WTC11 (cell line): Measurements from ENCODE around the gene ARHGAP6. TPM values are rescaled to one million over a fixed set of nuclear protein-coding genes. Genes with fewer than 3 reads are reported as not detected.

ENCODE experiments used
- ATAC-seq: fragments of 200-7000 bp; cut with Tn5 transposase; 2 replicates; pipeline ENCODE4 v1.10.0; 2021; ENCODE audit warnings: mild to moderate bottlenecking, moderate library complexity
- CTCF ChIA-PET: fragments of 300-600 bp; sonication (Branson Sonifier 250); formaldehyde crosslinking; loops from one replicate; lab custom pipeline; 2021; ENCODE audit warnings: antibody characterized with exemption; lab: Charles Lee
- POLR2A ChIA-PET: fragments of 350-600 bp; sonication (Branson Sonifier 250); formaldehyde crosslinking; loops from one replicate; lab custom pipeline; 2021; ENCODE audit warnings: antibody characterized with exemption; lab: Charles Lee
- DNase-seq: peaks from one replicate; pipeline ENCODE4 v3.0.0; 2021; ENCODE audit warnings: low spot score
- H3K27ac Mint-ChIP-seq: 2 replicates; pipeline ENCODE4 v1.8.0; 2021; ENCODE audit warnings: mixed read lengths
- H3K27me3 Mint-ChIP-seq: 2 replicates; pipeline ENCODE4 v1.8.0; 2021; ENCODE audit warnings: low read depth, mild to moderate bottlenecking, moderate library complexity, mixed read lengths
- H3K36me3 Mint-ChIP-seq: 2 replicates; pipeline ENCODE4 v1.8.0; 2021; ENCODE audit warnings: mixed read lengths
- H3K4me1 Mint-ChIP-seq: 2 replicates; pipeline ENCODE4 v1.8.0; 2022; ENCODE audit warnings: mixed read lengths
- H3K4me3 Mint-ChIP-seq: 2 replicates; pipeline ENCODE4 v1.8.0; 2021; ENCODE audit warnings: mild to moderate bottlenecking, moderate library complexity, mixed read lengths
- H3K9me3 Mint-ChIP-seq: 2 replicates; pipeline ENCODE4 v1.8.0; 2021; ENCODE audit warnings: mixed read lengths
- ATF1 ChIP-seq: sonication (generic); formaldehyde crosslinking; IDR thresholded peaks from 2 replicates; pipeline ENCODE4 v1.8.1; 2023; ENCODE audit warnings: mild to moderate bottlenecking, moderate library complexity, missing genetic modification reagents
- ATF3 ChIP-seq: sonication (generic); formaldehyde crosslinking; conservative IDR thresholded peaks from 2 replicates; pipeline ENCODE4 v1.8.1; 2022; ENCODE audit warnings: mild to moderate bottlenecking, missing genetic modification reagents
- CBFB ChIP-seq: sonication (generic); formaldehyde crosslinking; IDR thresholded peaks from 2 replicates; pipeline ENCODE4 v1.8.1; 2022; ENCODE audit warnings: mild to moderate bottlenecking, low read depth, missing genetic modification reagents
- CREB1 ChIP-seq: sonication (generic); formaldehyde crosslinking; IDR thresholded peaks from 2 replicates; pipeline ENCODE4 v1.8.0; 2023; ENCODE audit warnings: mild to moderate bottlenecking, missing genetic modification reagents
- E2F5 ChIP-seq: sonication (generic); formaldehyde crosslinking; IDR thresholded peaks from 2 replicates; pipeline ENCODE4 v1.8.1; 2022; ENCODE audit warnings: mild to moderate bottlenecking, moderate library complexity, missing genetic modification reagents
- ESRRA ChIP-seq: sonication (generic); formaldehyde crosslinking; IDR thresholded peaks from 2 replicates; pipeline ENCODE4 v1.8.1; 2022; ENCODE audit warnings: mild to moderate bottlenecking, missing genetic modification reagents, borderline replicate concordance
- IRF2 ChIP-seq: sonication (generic); formaldehyde crosslinking; IDR thresholded peaks from 2 replicates; pipeline ENCODE4 v1.8.0; 2022; ENCODE audit warnings: low read depth, missing genetic modification reagents, borderline replicate concordance
- JAZF1 ChIP-seq: fragments of 250-450 bp; sonication (Bioruptor Pico); IDR thresholded peaks from 2 replicates; pipeline ENCODE4 v1.9.0; 2021; ENCODE audit warnings: moderate library complexity, mild to moderate bottlenecking, inconsistent platforms
- JUN ChIP-seq: sonication (generic); formaldehyde crosslinking; IDR thresholded peaks from 2 replicates; pipeline ENCODE4 v1.8.0; 2023; ENCODE audit warnings: mild to moderate bottlenecking, missing genetic modification reagents
- KAT7 ChIP-seq: sonication (generic); formaldehyde crosslinking; IDR thresholded peaks from 2 replicates; pipeline ENCODE4 v1.8.1; 2023; ENCODE audit warnings: missing genetic modification reagents, mild to moderate bottlenecking, borderline replicate concordance
- MAX ChIP-seq: sonication (generic); formaldehyde crosslinking; IDR thresholded peaks from 2 replicates; pipeline ENCODE4 v1.8.0; 2022; ENCODE audit warnings: mild to moderate bottlenecking, missing genetic modification reagents
- MYBL2 ChIP-seq: sonication (generic); formaldehyde crosslinking; IDR thresholded peaks from 2 replicates; pipeline ENCODE4 v1.8.1; 2023; ENCODE audit warnings: mild to moderate bottlenecking, moderate library complexity, missing genetic modification reagents
- NFYB ChIP-seq: sonication (generic); formaldehyde crosslinking; conservative IDR thresholded peaks from 2 replicates; pipeline ENCODE4 v1.8.0; 2022; ENCODE audit warnings: low read depth, missing genetic modification reagents
- RELA ChIP-seq: sonication (generic); formaldehyde crosslinking; IDR thresholded peaks from 2 replicates; pipeline ENCODE4 v1.8.1; 2022; ENCODE audit warnings: missing genetic modification reagents, mild to moderate bottlenecking, borderline replicate concordance
- RORB ChIP-seq: fragments of 250-450 bp; sonication (Bioruptor Pico); IDR thresholded peaks from 2 replicates; pipeline ENCODE4 v1.9.0; 2021; ENCODE audit warnings: mild to moderate bottlenecking
- TCF7 ChIP-seq: sonication (generic); formaldehyde crosslinking; IDR thresholded peaks from 2 replicates; pipeline ENCODE4 v1.8.0; 2022; ENCODE audit warnings: mild to moderate bottlenecking, low read depth, missing genetic modification reagents, moderate library complexity
- ZBTB21 ChIP-seq: sonication (generic); formaldehyde crosslinking; IDR thresholded peaks from 2 replicates; pipeline ENCODE4 v1.8.1; 2023; ENCODE audit warnings: mild to moderate bottlenecking, missing genetic modification reagents, borderline replicate concordance
- ZNF396 ChIP-seq: fragments of 250-450 bp; sonication (Bioruptor Pico); IDR thresholded peaks from 2 replicates; pipeline ENCODE4 v1.8.0; 2021; ENCODE audit warnings: mild to moderate bottlenecking, moderate library complexity, borderline replicate concordance
- total RNA-seq: library from RNA; stranded (reverse); gene quantifications from 3 replicates; pipeline ENCODE4 v1.2.3, GENCODE V29; 2021
- TF ChIP-seq, protein P1 (sequence below): sonication (generic); formaldehyde crosslinking; IDR thresholded peaks from 2 replicates; pipeline ENCODE4 v1.8.1; 2023; ENCODE audit warnings: mild to moderate bottlenecking, missing genetic modification reagents, borderline replicate concordance
- TF ChIP-seq, protein P2 (sequence below): sonication (generic); formaldehyde crosslinking; IDR thresholded peaks from 2 replicates; pipeline ENCODE4 v1.8.1; 2022; ENCODE audit warnings: low read depth, missing genetic modification reagents, borderline replicate concordance
- TF ChIP-seq, protein P3 (sequence below): sonication (generic); formaldehyde crosslinking; IDR thresholded peaks from 2 replicates; pipeline ENCODE4 v1.8.1; 2022; ENCODE audit warnings: mild to moderate bottlenecking, missing genetic modification reagents, moderate library complexity, borderline replicate concordance

ARHGAP6 gene
- total RNA-seq, 1 experiment from 2014 or later = 1.0 TPM

DNA sequence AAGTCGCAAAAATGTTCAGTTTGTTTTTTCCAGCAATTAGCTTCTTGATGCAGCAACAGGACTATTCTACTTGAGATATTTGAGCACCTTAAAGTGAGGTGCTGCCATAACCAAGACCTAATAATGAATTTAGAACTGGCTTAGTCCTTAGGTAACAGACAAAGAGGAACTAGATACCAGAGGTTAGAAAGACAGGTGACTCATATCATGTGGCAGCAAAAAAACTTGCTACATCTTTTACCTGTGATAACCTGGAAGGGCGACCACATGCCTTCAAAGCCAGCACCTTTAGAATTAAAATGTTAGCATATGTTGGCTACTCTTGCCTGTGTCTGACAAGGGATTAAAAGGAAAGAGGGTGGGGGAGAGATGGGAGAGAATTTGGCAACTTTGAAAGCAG lies 90.4 kb downstream of the ARHGAP6 start (continued):
- TF ChIP-seq, protein P1, sequence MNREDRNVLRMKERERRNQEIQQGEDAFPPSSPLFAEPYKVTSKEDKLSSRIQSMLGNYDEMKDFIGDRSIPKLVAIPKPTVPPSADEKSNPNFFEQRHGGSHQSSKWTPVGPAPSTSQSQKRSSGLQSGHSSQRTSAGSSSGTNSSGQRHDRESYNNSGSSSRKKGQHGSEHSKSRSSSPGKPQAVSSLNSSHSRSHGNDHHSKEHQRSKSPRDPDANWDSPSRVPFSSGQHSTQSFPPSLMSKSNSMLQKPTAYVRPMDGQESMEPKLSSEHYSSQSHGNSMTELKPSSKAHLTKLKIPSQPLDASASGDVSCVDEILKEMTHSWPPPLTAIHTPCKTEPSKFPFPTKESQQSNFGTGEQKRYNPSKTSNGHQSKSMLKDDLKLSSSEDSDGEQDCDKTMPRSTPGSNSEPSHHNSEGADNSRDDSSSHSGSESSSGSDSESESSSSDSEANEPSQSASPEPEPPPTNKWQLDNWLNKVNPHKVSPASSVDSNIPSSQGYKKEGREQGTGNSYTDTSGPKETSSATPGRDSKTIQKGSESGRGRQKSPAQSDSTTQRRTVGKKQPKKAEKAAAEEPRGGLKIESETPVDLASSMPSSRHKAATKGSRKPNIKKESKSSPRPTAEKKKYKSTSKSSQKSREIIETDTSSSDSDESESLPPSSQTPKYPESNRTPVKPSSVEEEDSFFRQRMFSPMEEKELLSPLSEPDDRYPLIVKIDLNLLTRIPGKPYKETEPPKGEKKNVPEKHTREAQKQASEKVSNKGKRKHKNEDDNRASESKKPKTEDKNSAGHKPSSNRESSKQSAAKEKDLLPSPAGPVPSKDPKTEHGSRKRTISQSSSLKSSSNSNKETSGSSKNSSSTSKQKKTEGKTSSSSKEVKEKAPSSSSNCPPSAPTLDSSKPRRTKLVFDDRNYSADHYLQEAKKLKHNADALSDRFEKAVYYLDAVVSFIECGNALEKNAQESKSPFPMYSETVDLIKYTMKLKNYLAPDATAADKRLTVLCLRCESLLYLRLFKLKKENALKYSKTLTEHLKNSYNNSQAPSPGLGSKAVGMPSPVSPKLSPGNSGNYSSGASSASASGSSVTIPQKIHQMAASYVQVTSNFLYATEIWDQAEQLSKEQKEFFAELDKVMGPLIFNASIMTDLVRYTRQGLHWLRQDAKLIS = no peak
- TF ChIP-seq RORB (CRISPR knock-in tag) (no peak), TCF7 (CRISPR knock-in tag) (no peak), RELA (no peak), E2F5 (CRISPR knock-in tag) (no peak)
- TF ChIP-seq, all 79 proteins: peak for 0

DNA sequence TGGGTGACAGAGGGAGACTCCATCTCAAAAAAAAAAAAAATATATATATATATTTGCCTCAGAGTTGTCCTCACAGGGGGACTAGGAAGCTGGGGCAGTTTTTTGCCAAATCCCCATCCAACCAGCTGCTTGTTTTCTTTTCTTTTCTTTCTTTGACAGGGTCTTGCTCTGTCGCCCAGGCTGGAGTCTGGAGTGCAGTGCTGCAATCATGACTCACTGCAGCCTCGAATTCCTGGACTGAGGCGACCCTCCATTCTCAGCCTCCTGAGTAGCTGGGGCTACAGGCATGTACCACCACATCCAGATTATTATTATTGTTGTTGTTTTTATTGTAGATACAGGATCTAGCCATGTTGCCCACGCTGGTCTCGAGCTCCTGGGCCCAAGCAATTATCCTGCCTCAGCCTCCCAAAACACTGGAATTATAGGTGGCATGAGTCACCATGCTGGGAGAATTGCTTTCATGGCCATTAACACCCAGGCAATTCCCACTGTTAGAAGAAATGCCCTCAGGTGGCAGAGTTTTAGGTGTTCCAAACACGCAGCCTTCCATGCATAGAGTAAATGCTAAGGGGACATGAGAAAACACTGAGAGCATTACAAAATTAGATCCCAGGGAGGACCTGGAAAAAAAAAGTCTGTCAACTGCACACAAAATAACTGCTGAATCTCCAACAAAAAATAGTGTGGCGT lies 98.0 kb downstream of the ARHGAP6 start:
- ChIA-PET CTCF (no interaction called here), POLR2A (no interaction called here)
- no peaks in the 10 kb centered on the region for H3K36me3 Mint-ChIP-seq
- no peak overlapping the region for H3K4me3 Mint-ChIP-seq
- H3K4me1 Mint-ChIP-seq = peaks cover 9% of the 10 kb centered on the region
- no peak overlapping the region for H3K27ac Mint-ChIP-seq
- DNase-seq = no peak
- no peak for ATAC-seq
- peaks cover 96% of the 10 kb centered on the region for H3K27me3 Mint-ChIP-seq
- TF ChIP-seq ATF3 (CRISPR knock-in tag) = no peak
- TF ChIP-seq ZBTB21 (CRISPR knock-in tag) = no peak
- no peak for TF ChIP-seq NFYB (CRISPR knock-in tag)
- no peak for TF ChIP-seq MYBL2 (CRISPR knock-in tag)
- TF ChIP-seq, protein P2, sequence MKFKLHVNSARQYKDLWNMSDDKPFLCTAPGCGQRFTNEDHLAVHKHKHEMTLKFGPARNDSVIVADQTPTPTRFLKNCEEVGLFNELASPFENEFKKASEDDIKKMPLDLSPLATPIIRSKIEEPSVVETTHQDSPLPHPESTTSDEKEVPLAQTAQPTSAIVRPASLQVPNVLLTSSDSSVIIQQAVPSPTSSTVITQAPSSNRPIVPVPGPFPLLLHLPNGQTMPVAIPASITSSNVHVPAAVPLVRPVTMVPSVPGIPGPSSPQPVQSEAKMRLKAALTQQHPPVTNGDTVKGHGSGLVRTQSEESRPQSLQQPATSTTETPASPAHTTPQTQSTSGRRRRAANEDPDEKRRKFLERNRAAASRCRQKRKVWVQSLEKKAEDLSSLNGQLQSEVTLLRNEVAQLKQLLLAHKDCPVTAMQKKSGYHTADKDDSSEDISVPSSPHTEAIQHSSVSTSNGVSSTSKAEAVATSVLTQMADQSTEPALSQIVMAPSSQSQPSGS (CRISPR knock-in tag) = no peak
- no peak for TF ChIP-seq ESRRA (CRISPR knock-in tag)
- no peak for TF ChIP-seq JAZF1 (CRISPR knock-in tag)
- H3K9me3 Mint-ChIP-seq = no peaks in the 10 kb centered on the region

DNA sequence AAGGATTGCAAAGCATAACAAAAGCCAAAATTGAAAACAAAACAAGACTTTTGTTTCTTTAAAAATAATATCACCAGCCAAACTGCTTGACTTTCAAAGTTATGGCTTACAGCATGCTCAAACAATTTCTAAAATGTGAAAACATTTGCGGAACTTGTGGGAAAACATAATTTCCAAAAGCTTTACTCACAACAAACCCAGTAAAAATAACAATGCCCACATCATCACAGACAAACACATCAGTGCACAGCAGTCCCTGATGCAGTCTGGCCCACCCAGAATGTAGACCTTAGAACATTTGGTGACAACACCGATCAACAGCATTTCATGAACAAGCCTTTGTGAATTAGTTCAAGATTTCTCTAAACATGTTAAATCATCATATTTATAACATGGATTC lies 98.9 kb downstream of the ARHGAP6 start:
- Mint-ChIP-seq H3K27ac (no peak overlapping the region), H3K4me1 (peaks cover 9% of the 10 kb centered on the region), H3K9me3 (no peaks in the 10 kb centered on the region)
- DNase-seq (no peak), ATAC-seq (no peak)
- POLR2A ChIA-PET = no interaction called here
- TF ChIP-seq ATF1 (CRISPR knock-in tag) = no peak
- no peak for TF ChIP-seq CBFB (CRISPR knock-in tag)
- no peak for TF ChIP-seq ZNF396 (CRISPR knock-in tag)
- no peak for TF ChIP-seq JUN (CRISPR knock-in tag)
- TF ChIP-seq, protein P3, sequence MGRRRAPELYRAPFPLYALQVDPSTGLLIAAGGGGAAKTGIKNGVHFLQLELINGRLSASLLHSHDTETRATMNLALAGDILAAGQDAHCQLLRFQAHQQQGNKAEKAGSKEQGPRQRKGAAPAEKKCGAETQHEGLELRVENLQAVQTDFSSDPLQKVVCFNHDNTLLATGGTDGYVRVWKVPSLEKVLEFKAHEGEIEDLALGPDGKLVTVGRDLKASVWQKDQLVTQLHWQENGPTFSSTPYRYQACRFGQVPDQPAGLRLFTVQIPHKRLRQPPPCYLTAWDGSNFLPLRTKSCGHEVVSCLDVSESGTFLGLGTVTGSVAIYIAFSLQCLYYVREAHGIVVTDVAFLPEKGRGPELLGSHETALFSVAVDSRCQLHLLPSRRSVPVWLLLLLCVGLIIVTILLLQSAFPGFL (CRISPR knock-in tag) = no peak
- TF ChIP-seq IRF2 (CRISPR knock-in tag) = no peak
- TF ChIP-seq KAT7 (CRISPR knock-in tag) = no peak
- TF ChIP-seq CREB1 (CRISPR knock-in tag) = no peak
- no peak for TF ChIP-seq MAX (CRISPR knock-in tag)
- TF ChIP-seq, all 79 proteins: peak for 0
- Mint-ChIP-seq H3K36me3 (no peaks in the 10 kb centered on the region), H3K4me3 (no peak overlapping the region), H3K27me3 (peaks cover 97% of the 10 kb centered on the region)
- CTCF ChIA-PET = no interaction called here
